Right atrium auricular region (tissue), 2 donors: ENCODE measurements around the gene SPATS2. TPM values are rescaled to one million over a fixed set of nuclear protein-coding genes. Genes with fewer than 3 reads are reported as not detected.

Experiments used
- DNase-seq: peaks from one replicate; pipeline ENCODE4 v3.0.0-alpha.2; 2019; ENCODE audit warnings: low spot score
- H3K27ac ChIP-seq, 2 donors: fragments of 200-600 bp; sonication (generic); 1 replicate in 1 of 2; 2 replicates in 1 of 2; pipeline ENCODE4 v1.5.1; 2016 to 2019
- H3K27me3 ChIP-seq, 2 donors: fragments of 200-600 bp; sonication (generic); one replicate each; pipeline versions ENCODE4 v1.5.1 to v1.6.0; 2017 to 2019
- H3K36me3 ChIP-seq: fragments of 200-600 bp; sonication (generic); one replicate; pipeline ENCODE4 v1.5.1; 2016
- H3K4me1 ChIP-seq, 2 donors: fragments of 200-600 bp; sonication (generic); one replicate each; pipeline versions ENCODE4 v1.5.1 to v1.6.0; 2017 to 2019
- H3K4me3 ChIP-seq, 2 donors: fragments of 200-600 bp; sonication (generic); 1 replicate in 1 of 2; 2 replicates in 1 of 2; pipeline ENCODE4 v1.5.1; 2017 to 2019; ENCODE audit warnings: mild to moderate bottlenecking in 1 of 2, moderate library complexity in 1 of 2
- H3K9me3 ChIP-seq, 2 donors: fragments of 200-600 bp; sonication (generic); one replicate each; pipeline ENCODE4 v1.5.1; 2019
- CTCF ChIP-seq, 2 donors: fragments of 200-600 bp; sonication (generic); IDR thresholded peaks; one replicate each; pipeline ENCODE4 v1.5.1; 2019; ENCODE audit warnings: antibody characterized with exemption in 2 of 2
- total RNA-seq, 2 donors: library from RNA; depleted of rRNA; stranded (reverse); fragments of >200 nt; gene quantifications; one replicate each; pipeline ENCODE4 v1.1.0, GENCODE V29; 2016

Gene SPATS2
- total RNA-seq, 2 donors from 2014 or later = 4.6 to 7.6 TPM

DNA sequence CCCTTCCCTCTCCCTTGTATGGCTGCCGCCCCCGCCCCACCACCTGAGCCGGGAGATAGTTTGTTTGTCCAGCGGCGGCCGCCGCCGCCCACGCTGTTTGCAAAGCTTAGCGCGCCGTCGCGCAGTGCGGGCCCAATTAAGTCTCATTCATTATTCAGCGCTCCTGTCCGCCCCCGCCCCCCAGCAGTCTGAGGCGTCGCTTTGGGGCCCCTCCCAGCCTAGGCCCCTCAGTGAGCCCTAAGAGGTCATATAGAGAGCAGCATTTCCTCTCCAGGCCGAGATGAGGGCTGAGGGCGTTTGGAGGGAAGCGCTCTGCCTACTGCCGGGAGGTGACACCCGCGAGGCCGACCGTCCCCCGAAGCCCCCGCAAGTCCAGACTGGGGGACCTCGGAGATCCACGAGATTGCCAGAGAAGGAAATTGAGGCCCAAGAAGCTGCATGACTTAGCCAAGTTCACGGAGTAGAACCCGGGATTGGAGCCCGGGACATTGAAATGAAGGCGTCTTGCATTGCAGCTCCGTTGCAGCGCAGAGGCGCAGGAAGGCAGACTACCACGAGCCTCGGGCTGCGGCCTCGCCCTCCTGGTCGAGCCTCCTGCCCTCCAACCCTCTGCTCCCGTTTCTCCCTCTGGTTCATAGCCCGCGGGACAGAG lies 20.5 kb upstream of the SPATS2 start, which contains the start of gene DNAJC22:
Gene DNAJC22, plus strand, starts transcription at position 230 of the 652 bp plus-strand sequence. CDS start 1,985 bp downstream, outside the sequence.
- H3K27me3 ChIP-seq = peaks cover 10 to 28% of the 10 kb centered on the region in 2 donors

DNA sequence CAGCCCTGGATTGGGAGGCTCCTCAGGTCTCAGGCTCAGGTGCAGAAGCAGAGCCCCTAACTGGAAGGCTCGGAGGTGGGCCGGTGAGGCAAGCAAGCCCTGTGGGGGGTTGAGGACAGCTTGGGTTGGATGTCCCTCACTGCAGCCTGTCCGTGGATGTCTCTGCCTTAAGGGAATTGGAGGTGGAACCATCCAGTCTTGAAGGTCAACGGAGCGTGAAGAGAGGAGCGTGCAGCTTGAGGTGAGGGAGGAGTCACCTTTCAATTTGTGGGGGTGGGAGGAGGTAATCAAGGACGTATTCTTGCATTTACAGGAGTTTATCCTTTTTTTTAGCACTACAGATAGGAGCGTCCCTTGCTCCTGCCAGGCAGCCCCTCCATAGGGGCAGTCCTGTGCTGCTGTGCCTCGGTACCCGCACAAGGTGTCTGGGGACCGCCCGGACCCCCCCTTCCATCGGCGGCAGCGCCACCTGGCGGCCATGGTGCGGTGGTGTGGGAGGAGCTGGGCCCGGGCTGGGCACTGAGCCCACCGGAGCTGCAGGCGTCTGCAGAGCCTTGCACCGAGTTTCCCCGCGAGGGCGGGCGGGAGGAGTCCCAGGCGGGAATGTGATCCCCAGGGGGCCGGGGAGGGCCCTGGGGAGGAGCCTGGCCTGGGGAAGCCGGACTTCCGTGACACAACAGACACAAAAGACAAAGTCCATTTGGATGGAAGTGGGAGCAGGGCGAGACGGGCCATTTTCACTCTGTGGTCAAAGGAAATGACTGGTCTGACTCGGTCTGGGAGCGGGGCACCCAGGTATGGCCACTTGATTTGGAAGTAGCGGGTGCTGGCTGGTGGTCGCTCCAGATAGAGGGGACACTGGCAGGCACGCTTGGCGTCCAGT lies 19.7 kb upstream of the SPATS2 start:
- Histone ChIP-seq H3K27ac (no peak overlapping the region), H3K9me3 (no peaks in the 10 kb centered on the region), H3K36me3 (no peaks in the 10 kb centered on the region), H3K27me3 (peaks cover 10 to 28% of the 10 kb centered on the region in 2 donors), H3K4me1 (peaks cover 3 to 49% of the 10 kb centered on the region in 2 donors), H3K4me3 (peak overlapping the region; percentile 12 to 54)
- peak; percentile 95 to 97 for TF ChIP-seq CTCF (IDR thresholded peaks at IDR 0.05)
- DNase-seq = peak; percentile 64

More for the DNA sequence above, 20.5 kb upstream of the SPATS2 start, which contains the start of gene DNAJC22:
- Histone ChIP-seq H3K9me3 (no peaks in the 10 kb centered on the region), H3K36me3 (no peaks in the 10 kb centered on the region), H3K27ac (no peak within 1 kb of the TSS), H3K4me1 (peaks cover 3 to 56% of the 10 kb centered on the region in 2 donors), H3K4me3 (peak within 1 kb of the TSS; percentile 29 to 54)
- DNase-seq = no peak
- TF ChIP-seq CTCF (IDR thresholded peaks at IDR 0.05) = no peak

GRCh38 chr12:49348781-49349180 lies 18.5 kb upstream of the SPATS2 start:
- Histone ChIP-seq H3K27me3 (peaks cover 13 to 23% of the 10 kb centered on the region in 2 donors), H3K27ac (no peak overlapping the region), H3K4me1 (peaks cover 3 to 39% of the 10 kb centered on the region in 2 donors), H3K4me3 (no peak overlapping the region), H3K36me3 (no peaks in the 10 kb centered on the region), H3K9me3 (no peaks in the 10 kb centered on the region)
- TF ChIP-seq CTCF (IDR thresholded peaks at IDR 0.05) = no peak
- DNase-seq = peak; percentile 26

DNA sequence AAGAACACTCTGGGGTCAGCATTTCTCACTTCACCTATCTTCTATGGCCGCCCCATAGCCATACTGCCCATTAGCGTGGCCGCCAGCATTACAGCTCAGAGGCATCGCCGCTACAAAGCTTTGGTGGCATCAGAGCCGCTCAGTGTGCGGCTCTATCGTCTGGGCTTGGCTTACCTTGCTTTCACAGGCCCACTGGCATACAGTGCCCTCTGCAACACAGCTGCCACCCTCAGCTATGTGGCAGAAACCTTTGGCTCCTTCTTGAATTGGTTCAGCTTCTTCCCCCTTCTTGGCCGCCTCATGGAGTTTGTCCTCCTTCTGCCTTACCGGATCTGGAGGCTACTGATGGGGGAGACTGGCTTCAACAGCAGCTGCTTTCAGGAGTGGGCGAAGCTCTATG lies 18.0 kb upstream of the SPATS2 start:
- peak; percentile 28 for DNase-seq
- Histone ChIP-seq H3K36me3 (no peaks in the 10 kb centered on the region), H3K27ac (no peak overlapping the region), H3K9me3 (no peaks in the 10 kb centered on the region), H3K4me1 (peaks cover 3 to 39% of the 10 kb centered on the region in 2 donors), H3K27me3 (peaks cover 13 to 23% of the 10 kb centered on the region in 2 donors), H3K4me3 (no peak overlapping the region)
- no peak for TF ChIP-seq CTCF (IDR thresholded peaks at IDR 0.05)

GRCh38 chr12:49352351-49352750 lies 14.9 kb upstream of the SPATS2 start:
- H3K9me3 ChIP-seq = no peaks in the 10 kb centered on the region
- no peak overlapping the region for H3K4me3 ChIP-seq
- no peaks in the 10 kb centered on the region for H3K36me3 ChIP-seq
- H3K27ac ChIP-seq = no peak overlapping the region
- TF ChIP-seq CTCF (IDR thresholded peaks at IDR 0.05) = no peak
- H3K27me3 ChIP-seq = peaks cover 2 to 8% of the 10 kb centered on the region in 2 donors
- DNase-seq = peak; percentile 32
- peaks cover 0 to 12% of the 10 kb centered on the region in 2 donors for H3K4me1 ChIP-seq
